OCI-LY1 (cell line): ENCODE measurements around the gene NISCH.

Experiments
- H2AFZ ChIP-seq: fragments of 200-600 bp; sonication (generic), shearing (Covaris generic); 2 replicates; pipeline ENCODE4 v1.6.0; 2014; ENCODE audit warnings: antibody characterized with exemption, mild to moderate bottlenecking, low read length
- H3F3A ChIP-seq: fragments of 200-600 bp; sonication (generic), shearing (Covaris generic); 2 replicates; pipeline ENCODE4 v1.6.0; 2014; ENCODE audit warnings: mild to moderate bottlenecking, antibody characterized with exemption, low read length, moderate library complexity; ENCODE audit not compliant: insufficient read depth
- H3K27ac ChIP-seq: fragments of 200-600 bp; sonication (generic); 2 replicates; pipeline ENCODE4 v1.5.1; 2014; ENCODE audit warnings: low read length, mixed run types, mild to moderate bottlenecking, low read depth; ENCODE audit not compliant: poor library complexity, severe bottlenecking
- H3K27me3 ChIP-seq: fragments of 200-600 bp; sonication (generic); 2 replicates; pipeline ENCODE4 v1.6.0; 2014; ENCODE audit warnings: antibody characterized with exemption, mild to moderate bottlenecking, low read length, moderate library complexity; ENCODE audit not compliant: insufficient read depth
- H3K36me3 ChIP-seq: fragments of 200-600 bp; sonication (generic); 2 replicates; pipeline ENCODE4 v1.6.1; 2014; ENCODE audit warnings: mild to moderate bottlenecking, antibody characterized with exemption, low read length, moderate library complexity, mixed read lengths; ENCODE audit not compliant: insufficient read depth
- H3K4me1 ChIP-seq: fragments of 200-600 bp; sonication (generic); 2 replicates; pipeline ENCODE4 v1.5.1; 2014; ENCODE audit warnings: mild to moderate bottlenecking, low read length, moderate library complexity; ENCODE audit not compliant: insufficient read depth, severe bottlenecking
- H3K4me2 ChIP-seq: fragments of 200-600 bp; sonication (generic), shearing (Covaris generic); 2 replicates; pipeline ENCODE4 v1.6.1; 2014; ENCODE audit warnings: low read length
- H3K4me3 ChIP-seq: fragments of 200-600 bp; sonication (generic); 2 replicates; pipeline ENCODE4 v1.5.1; 2014; ENCODE audit warnings: low read length, low read depth, mild to moderate bottlenecking, mixed read lengths; ENCODE audit not compliant: poor library complexity, severe bottlenecking
- H3K79me2 ChIP-seq: fragments of 200-600 bp; shearing (Covaris generic); 2 replicates; pipeline ENCODE4 v1.6.1; 2016; ENCODE audit warnings: mixed run types, low read length, mixed read lengths; ENCODE audit not compliant: insufficient read depth
- H3K9ac ChIP-seq: fragments of 200-600 bp; sonication (generic), shearing (Covaris generic); 2 replicates; pipeline ENCODE4 v1.6.1; 2014; ENCODE audit warnings: mild to moderate bottlenecking, low read length, mixed read lengths
- H3K9me2 ChIP-seq: fragments of 200-600 bp; sonication (generic), shearing (Covaris generic); 2 replicates; pipeline ENCODE4 v1.6.1; 2014; ENCODE audit warnings: low read depth, mild to moderate bottlenecking, low read length, mixed read lengths
- H3K9me3 ChIP-seq: fragments of 200-600 bp; shearing (Covaris generic); 2 replicates; pipeline ENCODE4 v1.6.1; 2014; ENCODE audit warnings: low read length, mixed read lengths
- H4K20me1 ChIP-seq: fragments of 200-600 bp; sonication (generic), shearing (Covaris generic); 2 replicates; pipeline ENCODE4 v1.6.0; 2016; ENCODE audit warnings: mild to moderate bottlenecking, low read length; ENCODE audit not compliant: insufficient read depth
- EZH2 ChIP-seq: fragments of 200-600 bp; sonication (generic), shearing (Covaris generic); IDR thresholded peaks from 2 replicates; pipeline ENCODE4 v1.8.0; 2017; ENCODE audit warnings: borderline replicate concordance, mixed run types, mild to moderate bottlenecking, antibody characterized with exemption, low read length, moderate library complexity, mixed read lengths
- TF ChIP-seq, protein P1 (sequence below): fragments of 200-600 bp; sonication (generic), shearing (Covaris generic); IDR thresholded peaks from 2 replicates; pipeline ENCODE4 v1.5.1; 2017; ENCODE audit warnings: mild to moderate bottlenecking, antibody characterized with exemption, low read length, moderate library complexity, mixed read lengths

Gene NISCH

DNA sequence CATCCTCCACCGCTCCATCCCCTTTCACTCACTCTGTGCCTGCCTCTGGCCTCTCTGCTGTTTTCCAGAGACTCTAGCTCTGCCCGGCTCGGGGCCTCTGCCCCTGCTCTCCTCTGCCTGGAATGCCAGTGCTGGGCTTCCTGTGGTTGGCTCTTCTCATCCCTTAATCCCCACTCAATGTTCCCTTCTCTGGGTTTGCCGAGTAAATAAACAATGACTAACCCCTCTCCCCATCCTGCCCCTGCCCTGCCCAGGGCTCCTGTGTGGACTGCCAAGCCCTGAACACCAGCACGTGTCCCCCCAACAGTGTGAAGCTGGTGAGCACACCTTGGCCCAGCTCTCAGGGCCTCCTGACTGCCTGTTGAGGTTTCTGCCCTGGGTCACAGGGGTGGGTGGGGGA lies 52.0 kb downstream of the NISCH start:
- TF ChIP-seq, protein P1, sequence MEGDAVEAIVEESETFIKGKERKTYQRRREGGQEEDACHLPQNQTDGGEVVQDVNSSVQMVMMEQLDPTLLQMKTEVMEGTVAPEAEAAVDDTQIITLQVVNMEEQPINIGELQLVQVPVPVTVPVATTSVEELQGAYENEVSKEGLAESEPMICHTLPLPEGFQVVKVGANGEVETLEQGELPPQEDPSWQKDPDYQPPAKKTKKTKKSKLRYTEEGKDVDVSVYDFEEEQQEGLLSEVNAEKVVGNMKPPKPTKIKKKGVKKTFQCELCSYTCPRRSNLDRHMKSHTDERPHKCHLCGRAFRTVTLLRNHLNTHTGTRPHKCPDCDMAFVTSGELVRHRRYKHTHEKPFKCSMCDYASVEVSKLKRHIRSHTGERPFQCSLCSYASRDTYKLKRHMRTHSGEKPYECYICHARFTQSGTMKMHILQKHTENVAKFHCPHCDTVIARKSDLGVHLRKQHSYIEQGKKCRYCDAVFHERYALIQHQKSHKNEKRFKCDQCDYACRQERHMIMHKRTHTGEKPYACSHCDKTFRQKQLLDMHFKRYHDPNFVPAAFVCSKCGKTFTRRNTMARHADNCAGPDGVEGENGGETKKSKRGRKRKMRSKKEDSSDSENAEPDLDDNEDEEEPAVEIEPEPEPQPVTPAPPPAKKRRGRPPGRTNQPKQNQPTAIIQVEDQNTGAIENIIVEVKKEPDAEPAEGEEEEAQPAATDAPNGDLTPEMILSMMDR = no peak
- no peak for TF ChIP-seq EZH2

DNA sequence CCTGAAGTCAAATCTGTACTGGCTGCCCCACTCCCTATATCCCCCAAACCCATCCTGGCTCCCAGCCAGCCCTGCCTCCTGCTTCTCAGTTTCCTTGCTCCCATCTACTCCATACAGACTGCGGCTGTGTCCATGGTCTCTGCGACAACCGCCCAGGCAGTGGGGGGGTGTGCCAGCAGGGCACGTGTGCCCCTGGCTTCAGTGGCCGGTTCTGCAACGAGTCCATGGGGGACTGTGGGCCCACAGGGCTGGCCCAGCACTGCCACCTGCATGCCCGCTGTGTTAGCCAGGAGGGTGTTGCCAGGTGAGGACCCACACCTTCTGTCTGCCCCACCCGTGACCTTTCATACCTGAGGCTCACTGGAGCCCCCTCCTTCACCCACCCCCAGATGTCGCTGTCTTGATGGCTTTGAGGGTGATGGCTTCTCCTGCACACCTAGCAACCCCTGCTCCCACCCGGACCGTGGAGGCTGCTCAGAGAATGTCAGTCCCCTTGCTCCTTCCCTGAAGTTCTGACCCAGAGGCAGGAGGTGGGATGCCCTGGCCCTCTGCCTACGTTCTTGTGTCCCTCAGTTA lies 54.4 kb downstream of the NISCH start:
- H3K79me2 ChIP-seq = no peaks in the 10 kb centered on the region
- H3K36me3 ChIP-seq = no peaks in the 10 kb centered on the region
- H3K9ac ChIP-seq = no peak overlapping the region
- no peaks in the 10 kb centered on the region for H3F3A ChIP-seq
- H3K27ac ChIP-seq = no peak overlapping the region
- peaks cover 8% of the 10 kb centered on the region for H3K27me3 ChIP-seq
- H3K4me2 ChIP-seq = no peak overlapping the region
- no peak for TF ChIP-seq EZH2
- TF ChIP-seq, protein P1 = peak; percentile 60
- no peak overlapping the region for H3K4me3 ChIP-seq
- H3K9me2 ChIP-seq = no peaks in the 10 kb centered on the region
- H4K20me1 ChIP-seq = no peaks in the 10 kb centered on the region
- no peaks in the 10 kb centered on the region for H3K9me3 ChIP-seq
- H3K4me1 ChIP-seq = no peaks in the 10 kb centered on the region
- no peak overlapping the region for H2AFZ ChIP-seq

More for the DNA sequence above, 52.0 kb downstream of the NISCH start:
- H3K4me3 ChIP-seq = no peak overlapping the region
- H3K9ac ChIP-seq = no peak overlapping the region
- no peaks in the 10 kb centered on the region for H3K4me1 ChIP-seq
- H3K9me3 ChIP-seq = no peaks in the 10 kb centered on the region
- H4K20me1 ChIP-seq = no peaks in the 10 kb centered on the region
- no peak overlapping the region for H2AFZ ChIP-seq
- H3K27me3 ChIP-seq = peaks cover 4% of the 10 kb centered on the region
- no peak overlapping the region for H3K27ac ChIP-seq
- no peaks in the 10 kb centered on the region for H3K79me2 ChIP-seq
- no peaks in the 10 kb centered on the region for H3K9me2 ChIP-seq
- no peaks in the 10 kb centered on the region for H3F3A ChIP-seq
- H3K4me2 ChIP-seq = no peak overlapping the region
- no peaks in the 10 kb centered on the region for H3K36me3 ChIP-seq

DNA sequence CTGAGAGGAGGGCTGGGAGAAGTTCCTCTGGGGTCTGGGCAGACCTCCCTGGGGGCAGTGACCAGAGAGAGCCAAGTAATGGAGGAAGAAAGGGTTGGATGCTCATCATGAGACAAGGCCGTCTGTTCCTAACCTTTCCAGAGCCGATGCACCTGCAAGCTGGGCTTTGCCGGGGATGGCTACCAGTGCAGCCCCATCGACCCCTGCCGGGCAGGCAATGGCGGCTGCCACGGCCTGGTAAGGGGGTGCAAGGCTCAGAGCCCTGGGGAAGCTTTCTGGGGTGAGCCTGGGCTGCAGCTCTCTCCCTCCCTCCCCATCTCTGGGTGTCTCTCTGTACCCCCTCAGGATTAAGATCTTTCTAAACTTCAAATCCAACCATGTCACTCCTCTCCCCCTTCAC lies 56.1 kb downstream of the NISCH start:
- Histone ChIP-seq H3K4me3 (no peak overlapping the region), H2AFZ (no peak overlapping the region), H3K9ac (no peak overlapping the region), H3K79me2 (no peaks in the 10 kb centered on the region), H3K36me3 (no peaks in the 10 kb centered on the region), H3K9me3 (no peaks in the 10 kb centered on the region), H3K27ac (no peak overlapping the region), H3K27me3 (peaks cover 15% of the 10 kb centered on the region), H3K9me2 (no peaks in the 10 kb centered on the region), H3K4me2 (no peak overlapping the region), H3F3A (no peaks in the 10 kb centered on the region), H4K20me1 (no peaks in the 10 kb centered on the region), H3K4me1 (no peaks in the 10 kb centered on the region)
- TF ChIP-seq EZH2 = no peak
- TF ChIP-seq, protein P1 = no peak
